HUES6 (cell line): Measurements from ENCODE around the gene RBM46.
"Not testable (repeated sequence)": the region's sequence is repeated elsewhere in the genome, so short reads cannot be mapped to it uniquely, and the experiment has no call there.

Experiments
- H3K27ac ChIP-seq: 2 replicates; pipeline ENCODE4 v1.7.0; 2013; ENCODE audit warnings: low read depth, mild to moderate bottlenecking, low read length, inconsistent platforms
- H3K27me3 ChIP-seq: 2 replicates; pipeline ENCODE4 v1.6.1; 2013; ENCODE audit warnings: low read length; ENCODE audit not compliant: control insufficient read depth, insufficient read depth
- H3K36me3 ChIP-seq: 2 replicates; pipeline ENCODE4 v1.6.1; 2013; ENCODE audit warnings: low read length; ENCODE audit not compliant: control insufficient read depth, insufficient read depth
- H3K4me1 ChIP-seq: 2 replicates; pipeline ENCODE4 v1.6.1; 2013; ENCODE audit warnings: low read length; ENCODE audit not compliant: control insufficient read depth, insufficient read depth
- H3K4me3 ChIP-seq: 2 replicates; pipeline ENCODE4 v1.5.1; 2013; ENCODE audit warnings: low read depth, low read length
- H3K9ac ChIP-seq: one replicate; pipeline ENCODE4 v1.6.1; 2013; ENCODE audit warnings: mild to moderate bottlenecking, low read length
- H3K9me3 ChIP-seq: 2 replicates; pipeline ENCODE4 v1.6.1; 2013; ENCODE audit warnings: low read depth, low read length; ENCODE audit not compliant: control insufficient read depth, insufficient read depth

RBM46 gene

DNA sequence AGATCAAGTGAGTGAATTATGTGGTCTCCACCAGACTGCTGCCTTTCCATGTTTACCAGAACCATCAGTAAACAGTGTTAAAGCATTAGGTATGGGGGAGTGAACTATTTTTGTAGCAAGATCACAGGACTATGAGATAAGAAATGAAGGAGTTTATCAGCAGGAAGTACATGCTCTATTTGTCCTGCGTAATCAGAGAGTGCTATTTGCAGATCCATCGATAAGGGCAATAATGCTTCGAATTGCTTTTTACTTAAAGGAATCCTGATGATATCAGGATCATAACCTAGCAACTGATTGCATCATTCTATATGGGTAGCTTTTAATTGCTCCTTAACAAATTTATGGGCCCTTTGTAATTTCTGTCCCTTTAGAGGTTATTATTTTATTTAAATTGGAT, 57.1 kb downstream of the RBM46 start:
- no peak overlapping the region for H3K27ac ChIP-seq
- no peaks in the 10 kb centered on the region for H3K36me3 ChIP-seq
- no peaks in the 10 kb centered on the region for H3K27me3 ChIP-seq
- 0 out of 2 replicates have a peak, but pooled peaks cover 4% of the 10 kb centered on the region for H3K9me3 ChIP-seq
- no peak overlapping the region for H3K4me3 ChIP-seq
- H3K9ac ChIP-seq: no peak overlapping the region
- peaks cover 5% of the 10 kb centered on the region; the same call in 1 of the 2 replicates for H3K4me1 ChIP-seq

GRCh38 chr4:154838694-154839093, 57.6 kb downstream of the RBM46 start:
- Histone ChIP-seq H3K4me1 (peaks cover 5% of the 10 kb centered on the region; the same call in 1 of the 2 replicates), H3K4me3 (no peak overlapping the region), H3K27ac (no peak overlapping the region), H3K36me3 (no peaks in the 10 kb centered on the region), H3K27me3 (no peaks in the 10 kb centered on the region), H3K9ac (no peak overlapping the region), H3K9me3 (0 out of 2 replicates have a peak, but pooled peaks cover 4% of the 10 kb centered on the region)

DNA sequence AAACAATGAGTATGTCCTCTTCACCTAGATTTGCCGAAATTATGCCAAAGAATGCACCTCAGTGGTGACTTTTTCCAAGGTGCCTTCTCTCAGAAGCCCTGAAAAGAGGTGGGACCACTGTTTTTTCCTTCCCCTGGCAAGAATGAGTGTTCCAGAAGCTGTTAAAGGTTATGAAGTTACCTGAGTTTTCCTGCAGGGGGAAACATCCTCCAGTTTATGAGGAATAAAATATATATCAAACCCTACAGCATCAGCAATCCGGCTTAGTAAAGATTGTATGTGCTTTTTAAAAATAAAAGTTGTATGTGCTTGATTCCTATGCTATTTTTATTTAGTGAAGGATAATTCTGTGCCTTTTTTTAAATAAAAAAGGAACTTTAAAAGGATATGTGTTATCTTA, 73.3 kb downstream of the RBM46 start:
- H3K36me3 ChIP-seq: no peaks in the 10 kb centered on the region
- H3K9ac ChIP-seq: no peak overlapping the region
- H3K4me3 ChIP-seq: no peak overlapping the region
- no peaks in the 10 kb centered on the region for H3K4me1 ChIP-seq
- H3K27ac ChIP-seq: no peak overlapping the region
- H3K9me3 ChIP-seq: peaks cover 5% of the 10 kb centered on the region; the same call in 1 of the 2 replicates
- no peaks in the 10 kb centered on the region for H3K27me3 ChIP-seq

DNA sequence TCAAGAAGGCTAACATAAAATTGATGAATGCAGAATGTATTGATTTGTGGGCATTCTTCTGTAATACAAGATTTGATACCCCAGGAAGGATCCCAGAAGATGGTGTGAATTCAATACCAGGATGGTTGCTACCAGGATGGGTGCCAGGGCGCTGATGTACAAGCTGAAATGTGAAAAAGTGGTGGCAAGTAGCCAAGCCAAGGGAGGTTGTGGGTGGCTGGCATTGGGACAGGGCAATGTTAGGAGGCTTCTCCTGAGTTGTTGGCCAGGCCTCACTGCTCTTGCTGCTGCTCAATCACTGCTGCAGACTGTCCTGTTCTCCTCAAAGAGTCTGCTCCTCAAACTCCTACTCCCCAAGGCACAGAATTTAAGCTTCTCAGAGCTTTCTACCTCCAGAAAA, 77.1 kb downstream of the RBM46 start:
- H3K36me3 ChIP-seq: no peaks in the 10 kb centered on the region

GRCh38 chr4:154868414-154869194, 87.5 kb downstream of the RBM46 start:
- H3K27me3 ChIP-seq: no peaks in the 10 kb centered on the region
- no peak overlapping the region for H3K9ac ChIP-seq
- no peak overlapping the region for H3K27ac ChIP-seq
- H3K4me3 ChIP-seq: no peak overlapping the region
- no peaks in the 10 kb centered on the region for H3K36me3 ChIP-seq
- H3K4me1 ChIP-seq: peaks cover 13% of the 10 kb centered on the region; the same call in 1 of the 2 replicates
- H3K9me3 ChIP-seq: peaks cover 18% of the 10 kb centered on the region

More for the DNA sequence above, 77.1 kb downstream of the RBM46 start:
- no peak overlapping the region for H3K27ac ChIP-seq
- no peak overlapping the region for H3K4me3 ChIP-seq
- peaks cover 9% of the 10 kb centered on the region for H3K9me3 ChIP-seq
- no peaks in the 10 kb centered on the region for H3K27me3 ChIP-seq
- no peaks in the 10 kb centered on the region for H3K4me1 ChIP-seq
- H3K9ac ChIP-seq: no peak overlapping the region

DNA sequence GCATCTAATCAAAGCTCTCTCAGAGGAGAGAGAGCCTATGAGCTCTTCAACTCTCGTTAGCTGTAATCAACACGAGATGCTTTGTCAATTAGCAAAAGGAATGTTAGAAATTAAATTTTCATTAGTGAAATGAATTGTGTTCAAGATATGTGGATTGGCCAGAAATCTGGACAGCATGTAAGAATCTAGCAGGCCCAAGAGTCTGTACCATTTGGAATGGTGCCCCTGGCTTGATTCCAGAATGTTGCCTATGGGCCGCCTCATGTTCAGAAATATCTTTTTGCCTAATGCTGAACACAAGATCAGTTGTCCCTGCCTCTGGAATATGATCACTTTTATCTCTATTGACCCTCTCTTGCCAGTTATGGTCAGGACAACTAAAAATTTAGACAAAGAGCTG, 88.2 kb downstream of the RBM46 start:
- Histone ChIP-seq H3K36me3 (no peaks in the 10 kb centered on the region), H3K9ac (no peak overlapping the region), H3K4me3 (no peak overlapping the region), H3K27ac (no peak overlapping the region), H3K4me1 (peaks cover 13% of the 10 kb centered on the region; the same call in 1 of the 2 replicates), H3K27me3 (no peaks in the 10 kb centered on the region), H3K9me3 (peaks cover 17% of the 10 kb centered on the region)

GRCh38 chr4:154872198-154872597, 91.1 kb downstream of the RBM46 start:
- no peak overlapping the region for H3K9ac ChIP-seq
- no peaks in the 10 kb centered on the region for H3K27me3 ChIP-seq
- H3K4me3 ChIP-seq: no peak overlapping the region
- no peaks in the 10 kb centered on the region for H3K36me3 ChIP-seq
- H3K9me3 ChIP-seq: peaks cover 39% of the 10 kb centered on the region
- no peak overlapping the region for H3K27ac ChIP-seq
- H3K4me1 ChIP-seq: peaks cover 13% of the 10 kb centered on the region; the same call in 1 of the 2 replicates

DNA sequence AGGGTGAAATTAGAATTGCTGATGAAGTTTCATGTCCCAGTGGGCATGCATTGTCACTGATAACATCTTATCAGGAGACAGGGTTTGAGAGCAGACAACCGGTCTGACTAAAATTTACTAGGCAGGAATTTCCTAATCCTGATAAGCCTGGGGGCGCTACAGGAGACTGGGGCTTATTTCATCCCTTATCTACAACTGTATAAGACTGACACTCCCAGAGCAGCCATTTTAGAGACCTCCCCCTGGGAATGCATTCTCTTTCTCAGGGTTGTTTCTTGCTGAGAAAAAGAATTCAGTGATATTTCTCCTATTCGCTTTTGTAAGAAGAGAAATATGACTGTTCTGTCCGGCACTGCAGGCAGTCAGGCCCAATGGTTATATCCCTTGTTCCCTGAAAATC, 93.0 kb downstream of the RBM46 start:
- H3K27me3 ChIP-seq, H3K9ac ChIP-seq, H3K36me3 ChIP-seq, H3K27ac ChIP-seq, H3K4me1 ChIP-seq, H3K4me3 ChIP-seq: not testable (repeated sequence)
- peaks cover 47% of the 10 kb centered on the region for H3K9me3 ChIP-seq

DNA sequence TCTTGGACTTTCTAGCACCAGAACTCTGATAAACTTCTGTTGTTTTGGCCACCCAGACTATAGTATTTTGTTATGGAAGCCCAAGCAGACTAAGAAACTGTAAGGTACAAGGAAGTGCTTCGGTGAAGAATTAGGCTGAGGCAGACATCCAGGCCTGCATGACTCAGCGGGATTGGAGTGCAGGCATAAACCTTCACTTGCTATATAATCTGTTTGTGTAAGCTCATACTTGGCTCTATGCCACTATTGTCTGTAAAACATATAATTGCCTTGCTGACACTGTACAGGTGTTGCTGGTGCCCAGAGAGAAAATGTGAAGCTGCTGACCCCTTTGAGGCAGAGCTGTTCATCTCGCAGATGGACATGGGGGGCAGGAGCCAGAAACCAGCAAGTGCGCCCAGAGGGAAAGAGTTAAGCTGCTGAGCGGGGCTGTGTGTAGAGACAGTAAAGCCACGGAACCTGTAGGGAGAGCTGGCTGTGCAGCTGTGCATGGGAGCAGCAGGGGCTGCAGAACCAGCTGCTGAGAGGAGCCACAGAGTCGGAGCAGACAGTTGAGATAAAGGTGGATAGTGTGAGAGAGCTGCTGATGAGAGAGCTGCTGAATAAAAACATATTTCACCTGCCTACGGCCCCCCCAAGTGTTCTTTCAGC, 96.2 kb downstream of the RBM46 start:
- Histone ChIP-seq H3K36me3 (no peaks in the 10 kb centered on the region), H3K9me3 (peaks cover 49% of the 10 kb centered on the region), H3K27me3 (no peaks in the 10 kb centered on the region), H3K27ac (no peak overlapping the region), H3K9ac (no peak overlapping the region), H3K4me3 (no peak overlapping the region), H3K4me1 (no peaks in the 10 kb centered on the region)
